ENCODE data around the gene KCTD3.

The KCTD3 gene

DNA sequence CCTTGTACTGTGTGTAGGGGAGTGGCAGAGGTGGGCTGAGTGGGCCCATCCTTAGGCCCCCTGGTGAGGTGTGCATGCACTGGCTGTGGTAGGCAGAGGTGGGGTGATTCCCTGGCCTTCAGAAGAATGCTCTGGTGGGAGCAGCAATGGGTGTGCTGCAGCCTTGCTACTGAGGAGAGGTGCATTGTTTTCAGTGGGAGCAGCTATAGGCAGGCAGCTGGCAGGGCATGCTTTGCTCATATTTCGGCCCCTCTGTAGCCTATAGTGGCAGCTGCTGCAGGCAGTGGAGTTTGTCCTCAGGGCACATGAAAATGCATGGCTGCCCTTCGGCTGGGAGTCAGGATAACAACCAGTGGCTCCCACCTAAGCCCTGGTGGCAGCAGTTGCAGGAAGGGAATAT is 10.1 kb upstream of the KCTD3 start:
- POLR2A ChIA-PET, result interaction anchor here (1.8 kb wide), 1 partner anchor 10 kb away, joined by 11 read pairs; the partner anchor contains the start of gene KCTD3

GRCh38 chr1:215557504-215557903 is 9.6 kb upstream of the KCTD3 start:
- TF ChIP-seq ELF4 (IDR thresholded peaks at IDR 0.05), result no peak
- TF ChIP-seq L3MBTL2 (conservative IDR thresholded peaks at IDR 0.05), result no peak
- TF ChIP-seq ZNF384 (IDR thresholded peaks at IDR 0.05), result no peak
- ChIA-PET POLR2A (interaction anchor here (1.8 kb wide), 1 partner anchor 10 kb away, joined by 11 read pairs; the partner anchor contains the start of gene KCTD3), CTCF (interaction anchor here (0.6 kb wide), 1 partner anchor 17 kb away, joined by 3 read pairs; no protein-coding TSS in a partner anchor)
- DNase-seq (ENCODE audit: extremely low spot score), result no peak

More for the DNA sequence above, 10.1 kb upstream of the KCTD3 start:
- no peak for TF ChIP-seq SUZ12 (IDR thresholded peaks at IDR 0.05)
- no peak for TF ChIP-seq CTBP1 (IDR thresholded peaks at IDR 0.05; ENCODE audit: borderline replicate concordance)
- TF ChIP-seq FOXM1 (IDR thresholded peaks at IDR 0.05; ENCODE audit: borderline replicate concordance), result no peak
- no peak for TF ChIP-seq TARDBP (IDR thresholded peaks at IDR 0.05)
- no peak for DNase-seq (ENCODE audit: extremely low spot score)
- CTCF ChIA-PET, result no interaction called here

DNA sequence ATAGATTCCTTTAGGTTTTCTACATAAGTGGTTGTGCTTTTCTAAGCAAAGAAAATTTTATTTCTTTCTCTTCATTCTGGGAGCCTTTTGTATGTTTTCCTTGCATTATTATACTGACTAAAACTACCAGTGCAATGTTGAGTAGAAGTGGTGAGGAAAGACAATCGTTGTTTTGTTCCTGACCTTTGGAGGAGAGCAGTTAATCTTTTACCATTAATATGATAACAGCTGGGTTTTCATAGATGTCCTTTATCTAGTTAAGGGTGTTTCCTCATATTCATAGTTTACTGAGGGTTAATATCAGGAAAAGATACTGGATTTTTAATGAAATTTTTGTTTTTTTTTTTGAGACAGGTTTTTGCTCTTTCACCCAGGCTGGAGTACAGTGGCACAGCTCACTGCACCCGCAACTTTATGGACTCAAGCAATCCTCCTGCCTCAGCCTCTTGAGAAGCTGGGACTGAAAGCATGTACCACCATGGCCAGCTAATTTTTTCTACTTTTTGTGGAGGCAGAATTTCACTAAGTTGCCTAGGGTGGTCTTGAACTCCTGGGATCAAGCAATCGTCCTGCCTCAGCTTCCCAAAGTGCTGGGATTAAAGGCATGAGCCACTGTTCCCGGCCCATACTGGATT is 9.0 kb upstream of the KCTD3 start:
- DNase-seq (ENCODE audit: extremely low spot score), result no peak
- CTCF ChIA-PET, result interaction anchor here (0.6 kb wide), 1 partner anchor 17 kb away, joined by 3 read pairs; no protein-coding TSS in a partner anchor
- TF ChIP-seq L3MBTL2 (conservative IDR thresholded peaks at IDR 0.05), result no peak
- TF ChIP-seq ELF4 (IDR thresholded peaks at IDR 0.05), result no peak
- TF ChIP-seq SUZ12 (IDR thresholded peaks at IDR 0.05), result no peak
- no peak for TF ChIP-seq NFRKB (IDR thresholded peaks at IDR 0.05)
- no peak for TF ChIP-seq ZNF384 (IDR thresholded peaks at IDR 0.05)
- TF ChIP-seq CTBP1 (IDR thresholded peaks at IDR 0.05; ENCODE audit: borderline replicate concordance), result no peak
- TF ChIP-seq, protein P1, sequence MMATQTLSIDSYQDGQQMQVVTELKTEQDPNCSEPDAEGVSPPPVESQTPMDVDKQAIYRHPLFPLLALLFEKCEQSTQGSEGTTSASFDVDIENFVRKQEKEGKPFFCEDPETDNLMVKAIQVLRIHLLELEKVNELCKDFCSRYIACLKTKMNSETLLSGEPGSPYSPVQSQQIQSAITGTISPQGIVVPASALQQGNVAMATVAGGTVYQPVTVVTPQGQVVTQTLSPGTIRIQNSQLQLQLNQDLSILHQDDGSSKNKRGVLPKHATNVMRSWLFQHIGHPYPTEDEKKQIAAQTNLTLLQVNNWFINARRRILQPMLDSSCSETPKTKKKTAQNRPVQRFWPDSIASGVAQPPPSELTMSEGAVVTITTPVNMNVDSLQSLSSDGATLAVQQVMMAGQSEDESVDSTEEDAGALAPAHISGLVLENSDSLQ (IDR thresholded peaks at IDR 0.05), result no peak
- TF ChIP-seq SP1 (IDR thresholded peaks at IDR 0.05), result no peak
- TF ChIP-seq ARNT (IDR thresholded peaks at IDR 0.05), result no peak
- no peak for TF ChIP-seq FOXK2 (IDR thresholded peaks at IDR 0.05)
- TF ChIP-seq TARDBP (IDR thresholded peaks at IDR 0.05), result no peak
- no peak for TF ChIP-seq LEF1 (IDR thresholded peaks at IDR 0.05; ENCODE audit: borderline replicate concordance)
- TF ChIP-seq HDGF (IDR thresholded peaks at IDR 0.05; ENCODE audit: borderline replicate concordance), result no peak
- no peak for TF ChIP-seq BHLHE40 (IDR thresholded peaks at IDR 0.05; ENCODE audit: borderline replicate concordance)
- POLR2A ChIA-PET, result interaction anchor here (1.8 kb wide), 1 partner anchor 9 kb away, joined by 11 read pairs; the partner anchor contains the start of gene KCTD3

- CTCF ChIA-PET, result no interaction called here
- peak; percentile 54 for DNase-seq (ENCODE audit: extremely low spot score)
- POLR2A ChIA-PET, result interaction anchor here (0.6 to 1.7 kb wide), 7 partner anchors 10 to 1306 kb away, joined by 3 to 11 read pairs (median 4); no protein-coding TSS in a partner anchor
- TF ChIP-seq ZNF384 (IDR thresholded peaks at IDR 0.05) (no peak), FOXM1 (IDR thresholded peaks at IDR 0.05; ENCODE audit: borderline replicate concordance) (no peak), L3MBTL2 (conservative IDR thresholded peaks at IDR 0.05) (peak; percentile 68), ARNT (IDR thresholded peaks at IDR 0.05) (peak; percentile 32; the same call in 1 of the 2 replicates)
These were observed 591 bp downstream of the KCTD3 start for GRCh38 chr1:215567491-215568298.

- DNase-seq (ENCODE audit: extremely low spot score), result no peak
- CTCF ChIA-PET, result no interaction called here
- POLR2A ChIA-PET, result interaction anchor here (0.6 to 1.7 kb wide), 4 partner anchors 11 to 1307 kb away, joined by 3 to 11 read pairs (median 3); no protein-coding TSS in a partner anchor
- TF ChIP-seq, protein P1 (IDR thresholded peaks at IDR 0.05), result no peak
- no peak for TF ChIP-seq HDGF (IDR thresholded peaks at IDR 0.05; ENCODE audit: borderline replicate concordance)
- no peak for TF ChIP-seq LEF1 (IDR thresholded peaks at IDR 0.05; ENCODE audit: borderline replicate concordance)
- TF ChIP-seq FOXM1 (IDR thresholded peaks at IDR 0.05; ENCODE audit: borderline replicate concordance), result no peak
- no peak for TF ChIP-seq ZNF384 (IDR thresholded peaks at IDR 0.05)
- no peak for TF ChIP-seq FOXK2 (IDR thresholded peaks at IDR 0.05)
- no peak for TF ChIP-seq CTBP1 (IDR thresholded peaks at IDR 0.05; ENCODE audit: borderline replicate concordance)
- no peak for TF ChIP-seq BHLHE40 (IDR thresholded peaks at IDR 0.05; ENCODE audit: borderline replicate concordance)
- no peak for TF ChIP-seq L3MBTL2 (conservative IDR thresholded peaks at IDR 0.05)
- TF ChIP-seq SUZ12 (IDR thresholded peaks at IDR 0.05), result no peak
- TF ChIP-seq SP1 (IDR thresholded peaks at IDR 0.05), result no peak
These were observed 1.2 kb downstream of the KCTD3 start for GRCh38 chr1:215568299-215568692.

DNA sequence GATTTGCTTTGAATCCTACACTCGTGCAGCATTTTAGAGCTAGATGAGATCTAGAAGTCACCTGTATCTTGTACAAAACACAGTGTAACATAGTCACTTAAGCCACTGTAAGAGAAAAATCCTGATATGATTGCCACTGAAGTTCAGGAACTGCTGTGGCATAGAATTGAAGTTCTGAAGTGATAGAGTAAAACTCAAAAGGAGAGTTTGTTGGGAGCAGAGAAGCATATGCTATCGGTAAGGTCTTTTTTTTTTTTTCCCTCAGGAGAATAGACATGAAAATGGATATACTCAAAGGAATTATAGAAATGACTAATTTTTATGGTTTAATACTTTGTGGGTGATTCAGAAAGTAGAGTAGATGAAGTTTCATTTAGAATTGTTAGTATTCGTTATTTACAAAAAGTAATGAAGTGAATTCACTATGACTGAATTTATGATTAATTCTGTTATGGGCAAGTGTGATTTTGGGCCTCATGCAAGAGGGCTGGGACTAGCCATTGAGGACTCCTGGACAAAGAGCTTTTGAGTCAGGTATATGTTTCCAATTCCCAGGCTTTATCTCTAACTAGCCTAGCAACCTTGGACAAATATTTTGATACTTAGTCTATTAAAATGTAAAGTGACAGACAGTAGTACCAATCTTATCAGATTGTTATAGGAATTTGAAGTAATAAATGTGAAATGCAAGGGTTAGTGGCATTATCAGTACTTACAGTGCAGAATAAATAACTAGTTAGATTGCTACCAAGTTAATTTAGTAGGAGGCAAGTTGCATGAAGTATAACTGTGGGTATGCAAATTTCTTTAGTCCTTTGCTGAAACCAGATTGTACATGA is 3.1 kb downstream of the KCTD3 start:
- no peak for DNase-seq (ENCODE audit: extremely low spot score)
- ChIA-PET CTCF (interaction anchor here (0.7 kb wide), 1 partner anchor 651 kb away, joined by 3 read pairs; no protein-coding TSS in a partner anchor), POLR2A (no interaction called here)
- TF ChIP-seq, protein P1 (IDR thresholded peaks at IDR 0.05), result peak; percentile 78
- TF ChIP-seq FOXM1 (IDR thresholded peaks at IDR 0.05; ENCODE audit: borderline replicate concordance) (no peak), FOXA1 (IDR thresholded peaks at IDR 0.05) (no peak), L3MBTL2 (conservative IDR thresholded peaks at IDR 0.05) (no peak)
